ENCODE results near the gene ADARB2. TPM values are rescaled to one million over a fixed set of nuclear protein-coding genes. Genes with fewer than 3 reads are reported as not detected.
A peak's percentile ranks its signal among the peaks of the same experiment; 100 is the strongest.

Gene ADARB2
- total RNA-seq, 1 donor from 2014 or later, result 38.7 TPM

DNA sequence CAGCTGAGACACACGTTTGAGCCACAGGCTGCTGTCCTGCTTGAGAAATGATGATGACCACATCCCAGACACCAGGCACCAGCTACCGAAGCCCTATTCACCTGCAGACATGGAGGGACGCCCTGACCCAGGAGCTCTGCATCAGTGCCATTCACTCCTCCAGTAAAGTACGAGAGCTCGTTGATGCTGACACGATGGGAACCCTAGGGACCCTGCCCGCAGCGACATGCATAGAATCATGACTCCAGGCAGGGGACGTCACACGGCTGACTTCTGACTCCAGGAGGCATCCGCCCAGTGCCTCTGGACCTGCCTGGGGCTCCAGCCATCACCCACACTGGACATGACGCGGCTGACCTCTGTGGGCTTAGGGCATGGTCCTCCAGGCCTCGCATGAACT lies 129.9 kb downstream of the ADARB2 start:
- TF ChIP-seq, protein P1, sequence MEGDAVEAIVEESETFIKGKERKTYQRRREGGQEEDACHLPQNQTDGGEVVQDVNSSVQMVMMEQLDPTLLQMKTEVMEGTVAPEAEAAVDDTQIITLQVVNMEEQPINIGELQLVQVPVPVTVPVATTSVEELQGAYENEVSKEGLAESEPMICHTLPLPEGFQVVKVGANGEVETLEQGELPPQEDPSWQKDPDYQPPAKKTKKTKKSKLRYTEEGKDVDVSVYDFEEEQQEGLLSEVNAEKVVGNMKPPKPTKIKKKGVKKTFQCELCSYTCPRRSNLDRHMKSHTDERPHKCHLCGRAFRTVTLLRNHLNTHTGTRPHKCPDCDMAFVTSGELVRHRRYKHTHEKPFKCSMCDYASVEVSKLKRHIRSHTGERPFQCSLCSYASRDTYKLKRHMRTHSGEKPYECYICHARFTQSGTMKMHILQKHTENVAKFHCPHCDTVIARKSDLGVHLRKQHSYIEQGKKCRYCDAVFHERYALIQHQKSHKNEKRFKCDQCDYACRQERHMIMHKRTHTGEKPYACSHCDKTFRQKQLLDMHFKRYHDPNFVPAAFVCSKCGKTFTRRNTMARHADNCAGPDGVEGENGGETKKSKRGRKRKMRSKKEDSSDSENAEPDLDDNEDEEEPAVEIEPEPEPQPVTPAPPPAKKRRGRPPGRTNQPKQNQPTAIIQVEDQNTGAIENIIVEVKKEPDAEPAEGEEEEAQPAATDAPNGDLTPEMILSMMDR (IDR thresholded peaks at IDR 0.05), result no peak
- Mint-ChIP-seq H3K36me3 (ENCODE audit: unreplicated experiment) (no peaks in the 10 kb centered on the region), H3K9me3 (ENCODE audit: unreplicated experiment) (no peaks in the 10 kb centered on the region), H3K4me1 (ENCODE audit: unreplicated experiment) (peaks cover 22% of the 10 kb centered on the region), H3K4me3 (ENCODE audit: unreplicated experiment) (no peak overlapping the region), H3K27ac (ENCODE audit: unreplicated experiment) (no peak overlapping the region), H3K27me3 (ENCODE audit: unreplicated experiment) (peaks cover 8% of the 10 kb centered on the region)
- peak; percentile 74 for DNase-seq (ENCODE audit: extremely low spot score, unreplicated experiment)

DNA sequence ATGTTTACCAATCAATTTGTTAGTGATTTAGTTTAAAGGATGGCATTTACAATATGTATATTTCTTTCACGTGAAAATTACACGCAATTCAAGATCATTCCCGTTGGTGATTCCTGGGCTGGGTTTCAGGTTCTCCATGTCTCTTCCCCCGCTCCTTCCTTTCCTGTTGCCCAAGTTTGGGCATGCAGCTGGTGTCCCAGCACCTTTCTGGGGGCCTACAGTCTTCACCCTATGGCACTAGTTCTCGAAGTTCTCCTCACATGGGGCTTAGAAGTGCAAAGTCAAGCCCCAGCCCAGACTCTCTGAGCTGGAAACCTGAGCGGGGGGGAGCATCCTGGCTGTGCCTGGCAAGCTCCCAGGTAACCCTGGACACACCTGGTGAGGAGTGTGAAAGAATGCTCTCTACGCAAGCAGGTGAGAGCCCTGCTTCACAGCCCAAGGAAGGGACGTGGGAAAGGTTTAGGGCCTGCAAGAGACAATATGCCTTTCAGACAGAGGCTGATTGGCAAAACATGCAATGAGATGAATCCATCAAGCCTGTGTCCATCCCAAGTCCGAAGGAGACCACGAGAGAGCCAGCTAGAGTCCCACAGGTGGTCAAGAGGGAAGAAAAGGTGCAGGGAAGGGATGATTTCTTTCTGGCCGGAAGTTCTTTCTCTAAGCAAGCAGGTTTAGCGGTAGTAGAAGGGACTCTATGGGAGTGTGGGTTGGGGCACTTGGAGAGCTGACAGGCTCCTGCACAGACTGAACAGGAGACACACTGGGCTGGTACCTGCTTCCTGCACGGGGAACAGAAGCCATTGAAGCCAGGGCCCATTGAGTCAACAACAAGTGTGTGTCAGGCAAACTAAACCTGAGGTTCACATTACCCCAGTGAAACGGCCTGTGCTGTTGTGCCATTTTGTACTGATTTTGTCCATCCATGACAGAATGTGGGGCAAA lies 131.1 kb downstream of the ADARB2 start:
- peaks cover 7% of the 10 kb centered on the region for H3K27me3 Mint-ChIP-seq (ENCODE audit: unreplicated experiment)
- H3K36me3 Mint-ChIP-seq (ENCODE audit: unreplicated experiment), result no peaks in the 10 kb centered on the region
- peaks cover 18% of the 10 kb centered on the region for H3K4me1 Mint-ChIP-seq (ENCODE audit: unreplicated experiment)
- H3K4me3 Mint-ChIP-seq (ENCODE audit: unreplicated experiment), result no peak overlapping the region
- TF ChIP-seq, protein P1 (IDR thresholded peaks at IDR 0.05), result no peak
- no peaks in the 10 kb centered on the region for H3K9me3 Mint-ChIP-seq (ENCODE audit: unreplicated experiment)
- H3K27ac Mint-ChIP-seq (ENCODE audit: unreplicated experiment), result no peak overlapping the region
- DNase-seq (ENCODE audit: extremely low spot score, unreplicated experiment), result peak; percentile 56

DNA sequence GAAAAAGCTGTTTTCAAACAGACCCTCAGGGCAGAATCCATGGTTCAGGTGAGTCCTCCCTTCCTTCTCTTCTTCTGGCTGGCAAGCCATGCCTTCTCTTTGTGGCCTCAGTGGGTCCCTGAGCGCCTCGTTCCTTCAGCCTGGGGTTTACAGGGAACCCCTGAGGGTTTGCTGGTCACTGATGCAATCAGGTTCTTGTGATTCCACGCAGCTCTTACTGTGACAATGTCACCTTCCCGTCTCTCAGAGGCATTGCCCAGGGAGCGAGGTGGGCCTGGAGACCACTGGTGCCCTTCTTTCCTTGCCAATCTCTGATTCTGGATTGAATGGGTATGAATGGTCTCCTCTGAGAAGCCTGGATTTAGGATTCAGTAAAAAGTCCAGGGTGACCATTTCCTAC lies 132.2 kb downstream of the ADARB2 start:
- DNase-seq (ENCODE audit: extremely low spot score, unreplicated experiment), result peak; percentile 38
- Mint-ChIP-seq H3K27ac (ENCODE audit: unreplicated experiment) (no peak overlapping the region), H3K27me3 (ENCODE audit: unreplicated experiment) (peaks cover 7% of the 10 kb centered on the region), H3K9me3 (ENCODE audit: unreplicated experiment) (no peaks in the 10 kb centered on the region), H3K4me1 (ENCODE audit: unreplicated experiment) (peaks cover 18% of the 10 kb centered on the region), H3K4me3 (ENCODE audit: unreplicated experiment) (no peak overlapping the region), H3K36me3 (ENCODE audit: unreplicated experiment) (no peaks in the 10 kb centered on the region)
- TF ChIP-seq, protein P1 (IDR thresholded peaks at IDR 0.05), result no peak

DNA sequence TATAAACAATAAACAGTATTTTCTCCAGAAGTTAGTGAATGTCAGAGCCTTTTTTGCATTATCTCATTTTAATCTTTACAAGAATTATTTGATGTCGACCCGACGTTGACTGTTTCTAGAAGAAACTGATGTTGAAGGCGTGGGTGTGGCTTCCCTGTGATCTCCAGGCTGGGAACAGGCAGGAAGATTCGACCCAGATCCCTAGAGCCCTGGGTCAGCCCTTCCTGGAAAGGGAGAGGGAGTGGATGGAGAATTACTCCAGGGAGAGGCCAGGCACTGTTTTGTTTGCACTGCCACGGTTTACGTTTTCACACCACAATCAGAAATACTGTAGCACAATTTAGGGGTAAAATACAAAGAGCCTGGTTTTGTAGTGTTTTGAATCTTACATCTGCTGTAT lies 133.1 kb downstream of the ADARB2 start:
- H3K27me3 Mint-ChIP-seq (ENCODE audit: unreplicated experiment), result peaks cover 7% of the 10 kb centered on the region
- TF ChIP-seq, protein P1 (IDR thresholded peaks at IDR 0.05), result no peak
- no peaks in the 10 kb centered on the region for H3K36me3 Mint-ChIP-seq (ENCODE audit: unreplicated experiment)
- DNase-seq (ENCODE audit: extremely low spot score, unreplicated experiment), result peak; percentile 42
- no peaks in the 10 kb centered on the region for H3K9me3 Mint-ChIP-seq (ENCODE audit: unreplicated experiment)
- no peak overlapping the region for H3K27ac Mint-ChIP-seq (ENCODE audit: unreplicated experiment)
- H3K4me3 Mint-ChIP-seq (ENCODE audit: unreplicated experiment), result no peak overlapping the region
- H3K4me1 Mint-ChIP-seq (ENCODE audit: unreplicated experiment), result peaks cover 15% of the 10 kb centered on the region

DNA sequence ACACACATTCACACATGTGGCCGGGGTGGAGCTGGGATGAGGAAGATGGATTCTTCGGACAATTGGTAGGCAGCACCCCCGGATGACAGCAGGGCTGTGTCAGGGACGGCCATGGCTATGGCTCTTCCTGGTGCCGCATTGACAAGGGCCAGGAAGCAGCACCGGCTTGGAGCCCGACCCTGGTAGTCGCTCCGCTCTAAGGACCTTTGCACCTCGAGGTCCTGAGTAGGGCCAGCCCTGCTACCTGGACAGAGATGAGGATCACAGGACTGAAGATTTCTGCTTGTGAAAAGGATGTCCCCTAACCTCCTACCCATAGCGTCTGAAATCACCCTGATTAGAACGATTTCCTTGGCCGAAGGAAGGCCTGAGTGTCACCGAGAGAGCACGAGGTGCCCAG lies 134.1 kb downstream of the ADARB2 start:
- Mint-ChIP-seq H3K9me3 (ENCODE audit: unreplicated experiment) (no peaks in the 10 kb centered on the region), H3K4me1 (ENCODE audit: unreplicated experiment) (peaks cover 5% of the 10 kb centered on the region), H3K36me3 (ENCODE audit: unreplicated experiment) (no peaks in the 10 kb centered on the region), H3K27me3 (ENCODE audit: unreplicated experiment) (peaks cover 5% of the 10 kb centered on the region), H3K27ac (ENCODE audit: unreplicated experiment) (no peak overlapping the region), H3K4me3 (ENCODE audit: unreplicated experiment) (no peak overlapping the region)
- peak; percentile 73 for DNase-seq (ENCODE audit: extremely low spot score, unreplicated experiment)
- TF ChIP-seq, protein P1 (IDR thresholded peaks at IDR 0.05), result no peak
